H1 (cell line): ENCODE results near the gene PRR5L. TPM values are rescaled to one million over a fixed set of nuclear protein-coding genes. Genes with fewer than 3 reads are reported as not detected.

ENCODE experiments used
- CTCF ChIA-PET: fragments of 300-600 bp; sonication (Branson Sonifier 250); formaldehyde crosslinking; loops from one replicate; lab custom pipeline; 2021; ENCODE audit not compliant: partially characterized antibody; lab: Charles Lee
- POLR2A ChIA-PET: fragments of 300-600 bp; sonication (Branson Sonifier 250); formaldehyde crosslinking; loops from one replicate; lab custom pipeline; 2021; ENCODE audit warnings: inconsistent platforms; ENCODE audit not compliant: partially characterized antibody; lab: Charles Lee
- DNase-seq, 2 experiments: peaks; one replicate each; pipeline versions ENCODE4 v3.0.0 to v3.0.0-alpha.2; 2010 to 2022; ENCODE audit warnings: low spot score in 2 of 2, low read depth in 1 of 2, mixed read lengths in 1 of 2
- FAIRE-seq: peaks from 2 replicates; lab custom pipeline; 2011; peaks lifted over from hg19 to GRCh38; lab: Jason Lieb, UNC
- H2AFZ ChIP-seq: 2 replicates; pipeline ENCODE4 v1.8.1; 2012; ENCODE audit warnings: low read length, inconsistent platforms
- H2AK5ac ChIP-seq: 2 replicates; pipeline ENCODE4 v1.6.1; 2013; ENCODE audit warnings: low read depth, low read length
- H2BK120ac ChIP-seq: replicated peaks from 2 replicates; pipeline ENCODE3; 2013; ENCODE audit warnings: low read depth, low read length, inconsistent platforms
- H2BK12ac ChIP-seq: 2 replicates; pipeline ENCODE4 v1.6.1; 2013; ENCODE audit warnings: low read depth, low read length
- H2BK15ac ChIP-seq: 2 replicates; pipeline ENCODE4 v1.6.1; 2013; ENCODE audit warnings: low read length
- H2BK20ac ChIP-seq: 2 replicates; pipeline ENCODE4 v1.6.1; 2013; ENCODE audit warnings: low read length
- H2BK5ac ChIP-seq: 2 replicates; pipeline ENCODE4 v1.6.1; 2013; ENCODE audit warnings: low read depth, low read length
- H3K14ac ChIP-seq: 2 replicates; pipeline ENCODE4 v1.6.1; 2013; ENCODE audit warnings: inconsistent platforms; ENCODE audit not compliant: insufficient read length
- H3K18ac ChIP-seq: 2 replicates; pipeline ENCODE4 v1.6.1; 2013; ENCODE audit warnings: low read length; ENCODE audit errors: extremely low read depth
- H3K23ac ChIP-seq: 2 replicates; pipeline ENCODE4 v1.6.1; 2013; ENCODE audit warnings: inconsistent platforms; ENCODE audit not compliant: insufficient read length
- H3K23me2 ChIP-seq: 2 replicates; pipeline ENCODE4 v1.6.1; 2013; ENCODE audit warnings: low read depth, low read length
- H3K27ac ChIP-seq: 2 replicates; pipeline ENCODE4 v1.6.1; 2011; ENCODE audit warnings: low read depth, low read length, inconsistent platforms
- H3K27me3 ChIP-seq, 4 experiments: replicated peaks in 1 of 4; 1 replicate in 1 of 4; 2 replicates in 3 of 4; pipeline versions ENCODE4 v1.6.1 to v1.8.1; 2011 to 2013; ENCODE audit warnings: low read length in 3 of 4, mild to moderate bottlenecking in 3 of 4, inconsistent platforms in 2 of 4, mixed read lengths in 2 of 4, moderate library complexity in 1 of 4; ENCODE audit not compliant: control insufficient read depth in 3 of 4, insufficient read depth in 3 of 4; ENCODE audit errors: extremely low read depth in 1 of 4
- H3K36me3 ChIP-seq, 4 experiments: 2 replicates each; pipeline versions ENCODE4 v1.6.1 to v1.8.1; 2011 to 2013; ENCODE audit warnings: mild to moderate bottlenecking in 4 of 4, low read length in 3 of 4, moderate library complexity in 2 of 4, control low read depth in 1 of 4, inconsistent platforms in 1 of 4; ENCODE audit not compliant: insufficient read depth in 4 of 4, control insufficient read depth in 2 of 4
- H3K4ac ChIP-seq: replicated peaks from 2 replicates; pipeline ENCODE3; 2013; ENCODE audit warnings: low read length, low read depth, mixed read lengths, inconsistent platforms; ENCODE audit not compliant: insufficient read length
- H3K4me1 ChIP-seq, 4 experiments: replicated peaks in 1 of 4; 1 replicate in 1 of 4; 2 replicates in 3 of 4; pipeline versions ENCODE4 v1.6.1 to v1.8.1; 2011 to 2013; ENCODE audit warnings: low read length in 3 of 4, inconsistent platforms in 2 of 4, mixed read lengths in 1 of 4; ENCODE audit not compliant: insufficient read depth in 4 of 4, control insufficient read depth in 3 of 4
- H3K4me2 ChIP-seq, 2 experiments: 2 replicates each; pipeline versions ENCODE4 v1.6.1 to v1.8.1; 2011 to 2013; ENCODE audit warnings: low read depth in 2 of 2, low read length in 2 of 2, control low read depth in 1 of 2, inconsistent platforms in 1 of 2, mild to moderate bottlenecking in 1 of 2; ENCODE audit not compliant: insufficient read depth in 1 of 2
- H3K4me3 ChIP-seq, 4 experiments: fragments of 200-600, 300-600 bp in 1 of 4; sonication (generic), shearing (Covaris generic), sonication (Bioruptor Twin) in 1 of 4; 2 replicates each; pipeline versions ENCODE4 v1.5.1 to v1.8.1; 2011 to 2016; ENCODE audit warnings: low read length in 4 of 4, low read depth in 3 of 4, control low read depth in 2 of 4, inconsistent platforms in 2 of 4, mild to moderate bottlenecking in 2 of 4, mixed read lengths in 1 of 4, moderate library complexity in 1 of 4; ENCODE audit not compliant: insufficient read depth in 2 of 4; ENCODE audit errors: extremely low read depth in 1 of 4
- H3K56ac ChIP-seq: replicated peaks from 2 replicates; pipeline ENCODE3; 2013; ENCODE audit warnings: low read depth, mild to moderate bottlenecking, mixed read lengths, low read length, inconsistent platforms; ENCODE audit not compliant: insufficient read length
- H3K79me1 ChIP-seq: 2 replicates; pipeline ENCODE4 v1.6.1; 2013; ENCODE audit warnings: low read depth, low read length, control low read depth
- H3K79me2 ChIP-seq, 2 experiments: 2 replicates each; pipeline versions ENCODE4 v1.6.1 to v1.8.1; 2012 to 2013; ENCODE audit warnings: low read length in 2 of 2, mild to moderate bottlenecking in 2 of 2, inconsistent platforms in 1 of 2; ENCODE audit not compliant: insufficient read depth in 2 of 2, control insufficient read depth in 1 of 2
- H3K9ac ChIP-seq, 4 experiments: replicated peaks in 1 of 4; 1 replicate in 1 of 4; 2 replicates in 3 of 4; pipeline versions ENCODE4 v1.6.1 to v1.8.1; 2011 to 2013; ENCODE audit warnings: low read depth in 3 of 4, low read length in 3 of 4, control low read depth in 2 of 4, mild to moderate bottlenecking in 2 of 4, moderate library complexity in 2 of 4, inconsistent platforms in 1 of 4; ENCODE audit errors: extremely low read depth in 1 of 4
- H3K9me3 ChIP-seq, 2 experiments: 2 replicates each; pipeline versions ENCODE4 v1.6.1 to v1.8.1; 2012 to 2013; ENCODE audit warnings: mild to moderate bottlenecking in 2 of 2, moderate library complexity in 2 of 2, control low read depth in 1 of 2, inconsistent platforms in 1 of 2, low read depth in 1 of 2, low read length in 1 of 2, mixed read lengths in 1 of 2; ENCODE audit not compliant: insufficient read depth in 2 of 2
- H4K20me1 ChIP-seq, 2 experiments: replicated peaks in 1 of 2; 2 replicates each; pipeline versions ENCODE3 to v1.8.1; 2011 to 2013; ENCODE audit warnings: inconsistent platforms in 2 of 2, low read length in 2 of 2, mild to moderate bottlenecking in 1 of 2; ENCODE audit not compliant: insufficient read depth in 2 of 2, control insufficient read depth in 1 of 2
- H4K5ac ChIP-seq: 2 replicates; pipeline ENCODE4 v1.6.1; 2013; ENCODE audit warnings: low read length, low read depth, mixed read lengths, inconsistent platforms; ENCODE audit not compliant: insufficient read length
- H4K8ac ChIP-seq: 2 replicates; pipeline ENCODE4 v1.8.0; 2013; ENCODE audit warnings: mild to moderate bottlenecking, moderate library complexity, low read length, inconsistent platforms; ENCODE audit not compliant: insufficient read depth; ENCODE audit errors: extremely low read depth
- H4K91ac ChIP-seq: replicated peaks from 2 replicates; pipeline ENCODE3; 2013; ENCODE audit warnings: low read length, mixed read lengths, inconsistent platforms; ENCODE audit not compliant: insufficient read length
- ASH2L ChIP-seq: fragments of 200-600, 300-600 bp; sonication (generic); IDR thresholded peaks from one replicate; pipeline ENCODE4 v1.7.1; 2017; ENCODE audit warnings: low read length
- BACH1 ChIP-seq: IDR thresholded peaks from 2 replicates; pipeline ENCODE4 v1.6.1; 2012; ENCODE audit warnings: low read length, improper control_type of control experiment
- CHD2 ChIP-seq: IDR thresholded peaks from 2 replicates; pipeline ENCODE4 v1.6.1; 2012; ENCODE audit warnings: low read length, improper control_type of control experiment
- CTCF ChIP-seq, 3 experiments: IDR thresholded peaks; 1 replicate in 2 of 3; 2 replicates in 1 of 3; pipeline versions ENCODE4 v1.5.1 to v1.6.1; 2011; ENCODE audit warnings: low read length in 3 of 3, mild to moderate bottlenecking in 3 of 3, inconsistent platforms in 2 of 3, low read depth in 1 of 3, moderate library complexity in 1 of 3; ENCODE audit not compliant: insufficient read depth in 1 of 3; ENCODE audit errors: control extremely low read depth in 1 of 3
- EZH2 ChIP-seq: fragments of 200-600 bp; sonication (generic); IDR thresholded peaks from 2 replicates; pipeline ENCODE4 v1.7.1; 2012; ENCODE audit warnings: low read depth, mild to moderate bottlenecking, moderate library complexity, low read length, inconsistent platforms; ENCODE audit not compliant: severe bottlenecking
- JUN ChIP-seq: IDR thresholded peaks from 2 replicates; pipeline ENCODE4 v1.6.1; 2011; ENCODE audit warnings: low read depth, mild to moderate bottlenecking, improper control_type of control experiment, low read length
- KDM1A ChIP-seq: fragments of 200-600, 300-600 bp; sonication (generic); IDR thresholded peaks from 2 replicates; pipeline ENCODE4 v1.7.1; 2016; ENCODE audit warnings: mild to moderate bottlenecking, low read length, borderline replicate concordance
- MAFK ChIP-seq: IDR thresholded peaks from 2 replicates; pipeline ENCODE4 v1.6.1; 2012; ENCODE audit warnings: low read depth, mild to moderate bottlenecking, improper control_type of control experiment, low read length
- POLR2A ChIP-seq, 2 experiments: IDR thresholded peaks; 1 replicate in 1 of 2; 2 replicates in 1 of 2; pipeline ENCODE4 v1.6.1; 2011; ENCODE audit warnings: low read depth in 2 of 2, low read length in 2 of 2, mild to moderate bottlenecking in 2 of 2; ENCODE audit errors: control extremely low read depth in 1 of 2
- SIN3A ChIP-seq, 2 experiments: IDR thresholded peaks in 1 of 2; conservative IDR thresholded peaks in 1 of 2; 2 replicates each; pipeline ENCODE4 v1.6.1; 2011 to 2012; ENCODE audit warnings: low read length in 2 of 2, improper control_type of control experiment in 1 of 2, low read depth in 1 of 2, mild to moderate bottlenecking in 1 of 2
- SIX5 ChIP-seq: IDR thresholded peaks from 2 replicates; pipeline ENCODE4 v1.6.1; 2011; ENCODE audit warnings: mild to moderate bottlenecking, low read depth, low read length
- TAF1 ChIP-seq: IDR thresholded peaks from 2 replicates; pipeline ENCODE4 v1.6.1; 2011; ENCODE audit warnings: mild to moderate bottlenecking, low read depth, low read length
- WGBS, 2 experiments: shearing (Covaris generic) in 1 of 2; methylation state at CpG; one replicate each; pipeline versions ENCODE4 v1.1.6 to v1.1.7; 2013 to 2015; ENCODE audit warnings: low lambda C conversion rate in 2 of 2, mixed read lengths in 2 of 2, inconsistent platforms in 1 of 2, low coverage in 1 of 2, missing lambda C conversion rate in 1 of 2; ENCODE audit not compliant: insufficient replicate concordance in 2 of 2, insufficient coverage in 1 of 2, insufficient read length in 1 of 2; ENCODE audit errors: extremely low coverage in 1 of 2, missing lambda C conversion rate in 1 of 2; 5-methylcytosine and 5-hydroxymethylcytosine counted together
- polyA plus RNA-seq, 7 experiments: library from polyadenylated mRNA; depleted of rRNA in 3 of 7; stranded (reverse) in 5 of 7; unstranded in 2 of 7; fragments of >200 nt in 5 of 7; fragments of 200-250 nt in 2 of 7; gene quantifications; 1 replicate in 5 of 7; 2 replicates in 1 of 7; 4 replicates in 1 of 7; pipeline versions ENCODE4 v1.2.1 to v1.2.3, GENCODE V29; 2011 to 2013; ENCODE audit warnings: missing spikeins in 2 of 7, mixed read lengths in 2 of 7
- total RNA-seq: library from RNA; stranded (reverse); fragmentation: NEBNext Ultra II Directional; extraction: Animal tissue kit (Norgen Biotek cat#: 25700); gene quantifications from 2 replicates; pipeline ENCODE4 v1.2.1, GENCODE V29; 2021

PRR5L gene
- total and polyA plus RNA-seq, 2 of the 8 experiments (the other 6 are each of a cell fraction or from before 2014, with no cell fraction given) = 6.6 to 10.1 TPM

DNA sequence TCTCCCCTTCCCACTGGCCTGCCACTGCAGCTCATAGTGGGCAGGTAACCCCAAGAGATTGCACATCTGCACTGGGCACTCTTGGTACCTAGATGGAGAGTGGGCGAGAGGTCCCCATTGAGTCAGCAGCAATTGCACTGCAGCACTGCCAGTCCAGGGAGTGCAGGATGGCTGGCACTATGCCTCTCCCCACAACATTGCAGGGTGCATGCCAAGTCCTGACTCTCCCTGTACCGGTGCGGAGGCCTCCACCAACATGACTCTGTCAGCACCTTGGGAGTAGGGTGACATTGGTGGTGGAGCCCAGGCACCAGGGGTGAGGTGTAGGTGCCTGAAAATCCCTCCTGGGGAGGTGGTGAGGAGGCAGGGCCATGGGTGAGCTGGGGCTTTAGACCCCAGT, 131.8 kb downstream of the PRR5L start:
- Histone ChIP-seq H3K4me2 (no peak overlapping the region), H3K79me1 (no peaks in the 10 kb centered on the region), H3K4me3 (no peak overlapping the region), H3K56ac (no peak overlapping the region), H4K20me1 (peaks cover 0 to 3% of the 10 kb centered on the region in 2 experiments), H3K27me3 (no peaks in the 10 kb centered on the region), H2BK20ac (no peak overlapping the region), H2BK120ac (no peak overlapping the region), H4K8ac (no peak overlapping the region), H2BK15ac (no peak overlapping the region), H3K23ac (no peak overlapping the region), H3K27ac (no peak overlapping the region), H3K9me3 (no peaks in the 10 kb centered on the region), H2BK5ac (no peak overlapping the region), H2BK12ac (no peak overlapping the region), H3K4ac (no peak overlapping the region), H4K91ac (no peak overlapping the region), H2AFZ (no peak overlapping the region), H4K5ac (no peak overlapping the region), H3K23me2 (no peaks in the 10 kb centered on the region), H3K36me3 (no peaks in the 10 kb centered on the region), H3K14ac (no peak overlapping the region), H3K79me2 (no peaks in the 10 kb centered on the region), H2AK5ac (no peak overlapping the region), H3K4me1 (no peaks in the 10 kb centered on the region), H3K9ac (no peak overlapping the region), H3K18ac (no peak overlapping the region)
- CTCF ChIA-PET = interaction anchor here (1.0 to 1.2 kb wide), 3 partner anchors 9 to 41 kb away, joined by 3 read pairs; no protein-coding TSS in a partner anchor
- POLR2A ChIA-PET = interaction anchor here (1.0 kb wide), 1 partner anchor 101 kb away, joined by 3 read pairs; no protein-coding TSS in a partner anchor
- DNase-seq (no peak), FAIRE-seq (no peak)
- WGBS, 2 experiments = 100% methylated on average over 3 of the region's 3 CpGs; no CpG with 5 or more reads in 1 of the 2 experiments
- TF ChIP-seq SIX5 (no peak), MAFK (no peak), CTCF (IDR thresholded peaks at IDR 0.05; ENCODE audit: control extremely low read depth in 1 of 3, insufficient read depth in 1 of 3, low read depth in 1 of 3, low read length in 3 of 3) (no peak), TAF1 (no peak), POLR2A (IDR thresholded peaks at IDR 0.05; ENCODE audit: control extremely low read depth in 1 of 2, low read depth in 2 of 2, low read length in 2 of 2) (no peak), BACH1 (no peak), EZH2 (no peak), CHD2 (no peak), KDM1A (no peak), JUN (no peak), SIN3A (conservative IDR thresholded peaks at IDR 0.05 in 1 of 2, IDR thresholded peaks at IDR 0.05 in 1 of 2; ENCODE audit: low read depth in 1 of 2, low read length in 2 of 2) (no peak), ASH2L (no peak)
